H1 (cell line): Measurements from ENCODE around the gene ZBTB8B. TPM values are rescaled to one million over a fixed set of nuclear protein-coding genes. Genes with fewer than 3 reads are reported as not detected.

Experiments
- CTCF ChIA-PET: fragments of 300-600 bp; sonication (Branson Sonifier 250); formaldehyde crosslinking; loops from one replicate; lab custom pipeline; 2021; ENCODE audit not compliant: partially characterized antibody; lab: Charles Lee
- POLR2A ChIA-PET: fragments of 300-600 bp; sonication (Branson Sonifier 250); formaldehyde crosslinking; loops from one replicate; lab custom pipeline; 2021; ENCODE audit warnings: inconsistent platforms; ENCODE audit not compliant: partially characterized antibody; lab: Charles Lee
- DNase-seq, 2 experiments: peaks; one replicate each; pipeline versions ENCODE4 v3.0.0 to v3.0.0-alpha.2; 2010 to 2022; ENCODE audit warnings: low spot score in 2 of 2, low read depth in 1 of 2, mixed read lengths in 1 of 2
- FAIRE-seq: peaks from 2 replicates; lab custom pipeline; 2011; peaks lifted over from hg19 to GRCh38; lab: Jason Lieb, UNC
- H2AFZ ChIP-seq: 2 replicates; pipeline ENCODE4 v1.8.1; 2012; ENCODE audit warnings: low read length, inconsistent platforms
- H2AK5ac ChIP-seq: 2 replicates; pipeline ENCODE4 v1.6.1; 2013; ENCODE audit warnings: low read depth, low read length
- H2BK120ac ChIP-seq: replicated peaks from 2 replicates; pipeline ENCODE3; 2013; ENCODE audit warnings: low read depth, low read length, inconsistent platforms
- H2BK12ac ChIP-seq: 2 replicates; pipeline ENCODE4 v1.6.1; 2013; ENCODE audit warnings: low read depth, low read length
- H2BK15ac ChIP-seq: 2 replicates; pipeline ENCODE4 v1.6.1; 2013; ENCODE audit warnings: low read length
- H2BK20ac ChIP-seq: 2 replicates; pipeline ENCODE4 v1.6.1; 2013; ENCODE audit warnings: low read length
- H2BK5ac ChIP-seq: 2 replicates; pipeline ENCODE4 v1.6.1; 2013; ENCODE audit warnings: low read depth, low read length
- H3K14ac ChIP-seq: 2 replicates; pipeline ENCODE4 v1.6.1; 2013; ENCODE audit warnings: inconsistent platforms; ENCODE audit not compliant: insufficient read length
- H3K18ac ChIP-seq: 2 replicates; pipeline ENCODE4 v1.6.1; 2013; ENCODE audit warnings: low read length; ENCODE audit errors: extremely low read depth
- H3K23ac ChIP-seq: 2 replicates; pipeline ENCODE4 v1.6.1; 2013; ENCODE audit warnings: inconsistent platforms; ENCODE audit not compliant: insufficient read length
- H3K23me2 ChIP-seq: 2 replicates; pipeline ENCODE4 v1.6.1; 2013; ENCODE audit warnings: low read depth, low read length
- H3K27ac ChIP-seq: 2 replicates; pipeline ENCODE4 v1.6.1; 2011; ENCODE audit warnings: low read depth, low read length, inconsistent platforms
- H3K27me3 ChIP-seq, 4 experiments: replicated peaks in 1 of 4; 1 replicate in 1 of 4; 2 replicates in 3 of 4; pipeline versions ENCODE4 v1.6.1 to v1.8.1; 2011 to 2013; ENCODE audit warnings: low read length in 3 of 4, mild to moderate bottlenecking in 3 of 4, inconsistent platforms in 2 of 4, mixed read lengths in 2 of 4, moderate library complexity in 1 of 4; ENCODE audit not compliant: control insufficient read depth in 3 of 4, insufficient read depth in 3 of 4; ENCODE audit errors: extremely low read depth in 1 of 4
- H3K36me3 ChIP-seq, 4 experiments: 2 replicates each; pipeline versions ENCODE4 v1.6.1 to v1.8.1; 2011 to 2013; ENCODE audit warnings: mild to moderate bottlenecking in 4 of 4, low read length in 3 of 4, moderate library complexity in 2 of 4, control low read depth in 1 of 4, inconsistent platforms in 1 of 4; ENCODE audit not compliant: insufficient read depth in 4 of 4, control insufficient read depth in 2 of 4
- H3K4ac ChIP-seq: replicated peaks from 2 replicates; pipeline ENCODE3; 2013; ENCODE audit warnings: low read length, low read depth, mixed read lengths, inconsistent platforms; ENCODE audit not compliant: insufficient read length
- H3K4me1 ChIP-seq, 4 experiments: replicated peaks in 1 of 4; 1 replicate in 1 of 4; 2 replicates in 3 of 4; pipeline versions ENCODE4 v1.6.1 to v1.8.1; 2011 to 2013; ENCODE audit warnings: low read length in 3 of 4, inconsistent platforms in 2 of 4, mixed read lengths in 1 of 4; ENCODE audit not compliant: insufficient read depth in 4 of 4, control insufficient read depth in 3 of 4
- H3K4me2 ChIP-seq, 2 experiments: 2 replicates each; pipeline versions ENCODE4 v1.6.1 to v1.8.1; 2011 to 2013; ENCODE audit warnings: low read depth in 2 of 2, low read length in 2 of 2, control low read depth in 1 of 2, inconsistent platforms in 1 of 2, mild to moderate bottlenecking in 1 of 2; ENCODE audit not compliant: insufficient read depth in 1 of 2
- H3K4me3 ChIP-seq, 4 experiments: fragments of 200-600, 300-600 bp in 1 of 4; sonication (generic), shearing (Covaris generic), sonication (Bioruptor Twin) in 1 of 4; 2 replicates each; pipeline versions ENCODE4 v1.5.1 to v1.8.1; 2011 to 2016; ENCODE audit warnings: low read length in 4 of 4, low read depth in 3 of 4, control low read depth in 2 of 4, inconsistent platforms in 2 of 4, mild to moderate bottlenecking in 2 of 4, mixed read lengths in 1 of 4, moderate library complexity in 1 of 4; ENCODE audit not compliant: insufficient read depth in 2 of 4; ENCODE audit errors: extremely low read depth in 1 of 4
- H3K56ac ChIP-seq: replicated peaks from 2 replicates; pipeline ENCODE3; 2013; ENCODE audit warnings: low read depth, mild to moderate bottlenecking, mixed read lengths, low read length, inconsistent platforms; ENCODE audit not compliant: insufficient read length
- H3K79me1 ChIP-seq: 2 replicates; pipeline ENCODE4 v1.6.1; 2013; ENCODE audit warnings: low read depth, low read length, control low read depth
- H3K79me2 ChIP-seq, 2 experiments: 2 replicates each; pipeline versions ENCODE4 v1.6.1 to v1.8.1; 2012 to 2013; ENCODE audit warnings: low read length in 2 of 2, mild to moderate bottlenecking in 2 of 2, inconsistent platforms in 1 of 2; ENCODE audit not compliant: insufficient read depth in 2 of 2, control insufficient read depth in 1 of 2
- H3K9ac ChIP-seq, 4 experiments: replicated peaks in 1 of 4; 1 replicate in 1 of 4; 2 replicates in 3 of 4; pipeline versions ENCODE4 v1.6.1 to v1.8.1; 2011 to 2013; ENCODE audit warnings: low read depth in 3 of 4, low read length in 3 of 4, control low read depth in 2 of 4, mild to moderate bottlenecking in 2 of 4, moderate library complexity in 2 of 4, inconsistent platforms in 1 of 4; ENCODE audit errors: extremely low read depth in 1 of 4
- H3K9me3 ChIP-seq, 2 experiments: 2 replicates each; pipeline versions ENCODE4 v1.6.1 to v1.8.1; 2012 to 2013; ENCODE audit warnings: mild to moderate bottlenecking in 2 of 2, moderate library complexity in 2 of 2, control low read depth in 1 of 2, inconsistent platforms in 1 of 2, low read depth in 1 of 2, low read length in 1 of 2, mixed read lengths in 1 of 2; ENCODE audit not compliant: insufficient read depth in 2 of 2
- H4K20me1 ChIP-seq, 2 experiments: replicated peaks in 1 of 2; 2 replicates each; pipeline versions ENCODE3 to v1.8.1; 2011 to 2013; ENCODE audit warnings: inconsistent platforms in 2 of 2, low read length in 2 of 2, mild to moderate bottlenecking in 1 of 2; ENCODE audit not compliant: insufficient read depth in 2 of 2, control insufficient read depth in 1 of 2
- H4K5ac ChIP-seq: 2 replicates; pipeline ENCODE4 v1.6.1; 2013; ENCODE audit warnings: low read length, low read depth, mixed read lengths, inconsistent platforms; ENCODE audit not compliant: insufficient read length
- H4K8ac ChIP-seq: 2 replicates; pipeline ENCODE4 v1.8.0; 2013; ENCODE audit warnings: mild to moderate bottlenecking, moderate library complexity, low read length, inconsistent platforms; ENCODE audit not compliant: insufficient read depth; ENCODE audit errors: extremely low read depth
- H4K91ac ChIP-seq: replicated peaks from 2 replicates; pipeline ENCODE3; 2013; ENCODE audit warnings: low read length, mixed read lengths, inconsistent platforms; ENCODE audit not compliant: insufficient read length
- BRCA1 ChIP-seq: IDR thresholded peaks from 2 replicates; pipeline ENCODE4 v1.6.1; 2012; ENCODE audit warnings: low read depth, low read length, improper control_type of control experiment
- CBX8 ChIP-seq: fragments of 300-800, 300-1000 bp; sonication (generic); IDR thresholded peaks from 2 replicates; pipeline ENCODE4 v1.7.1; 2016; ENCODE audit warnings: low read depth, low read length, borderline replicate concordance
- FOSL1 ChIP-seq: IDR thresholded peaks from 2 replicates; pipeline ENCODE4 v1.6.1; 2011; ENCODE audit warnings: mild to moderate bottlenecking, low read depth, low read length, moderate library complexity; ENCODE audit not compliant: insufficient read depth
- JUND ChIP-seq: IDR thresholded peaks from 2 replicates; pipeline ENCODE4 v1.6.1; 2011; ENCODE audit warnings: mild to moderate bottlenecking, improper control_type of control experiment, low read length
- MAFK ChIP-seq: IDR thresholded peaks from 2 replicates; pipeline ENCODE4 v1.6.1; 2012; ENCODE audit warnings: low read depth, mild to moderate bottlenecking, improper control_type of control experiment, low read length
- RNF2 ChIP-seq: fragments of 200-900, 300-1000 bp; sonication (generic); IDR thresholded peaks from 2 replicates; pipeline ENCODE4 v1.7.1; 2016; ENCODE audit warnings: borderline replicate concordance, low read depth, mild to moderate bottlenecking, antibody characterized with exemption, low read length; ENCODE audit not compliant: poor library complexity, severe bottlenecking; ENCODE audit errors: missing control alignments
- RXRA ChIP-seq: IDR thresholded peaks from 2 replicates; pipeline ENCODE4 v1.6.1; 2011; ENCODE audit warnings: low read depth, mild to moderate bottlenecking, low read length, moderate library complexity; ENCODE audit not compliant: insufficient read depth
- SAP30 ChIP-seq: fragments of 300-600 bp; sonication (generic); IDR thresholded peaks from 2 replicates; pipeline ENCODE4 v1.7.1; 2012; ENCODE audit warnings: low read length, moderate library complexity, mild to moderate bottlenecking, inconsistent platforms; ENCODE audit not compliant: insufficient read depth, insufficient replicate concordance
- SIN3A ChIP-seq, 2 experiments: IDR thresholded peaks in 1 of 2; conservative IDR thresholded peaks in 1 of 2; 2 replicates each; pipeline ENCODE4 v1.6.1; 2011 to 2012; ENCODE audit warnings: low read length in 2 of 2, improper control_type of control experiment in 1 of 2, low read depth in 1 of 2, mild to moderate bottlenecking in 1 of 2
- SIRT6 ChIP-seq: IDR thresholded peaks from one replicate; pipeline ENCODE4 v1.7.1; 2012; ENCODE audit warnings: low read length, inconsistent platforms
- TAF1 ChIP-seq: IDR thresholded peaks from 2 replicates; pipeline ENCODE4 v1.6.1; 2011; ENCODE audit warnings: mild to moderate bottlenecking, low read depth, low read length
- TBP ChIP-seq: IDR thresholded peaks from 2 replicates; pipeline ENCODE4 v1.6.1; 2011; ENCODE audit warnings: low read depth, low read length, improper control_type of control experiment
- TCF12 ChIP-seq: IDR thresholded peaks from 2 replicates; pipeline ENCODE4 v1.6.1; 2011; ENCODE audit warnings: low read depth, mild to moderate bottlenecking, low read length
- WGBS, 2 experiments: shearing (Covaris generic) in 1 of 2; methylation state at CpG; one replicate each; pipeline versions ENCODE4 v1.1.6 to v1.1.7; 2013 to 2015; ENCODE audit warnings: low lambda C conversion rate in 2 of 2, mixed read lengths in 2 of 2, inconsistent platforms in 1 of 2, low coverage in 1 of 2, missing lambda C conversion rate in 1 of 2; ENCODE audit not compliant: insufficient replicate concordance in 2 of 2, insufficient coverage in 1 of 2, insufficient read length in 1 of 2; ENCODE audit errors: extremely low coverage in 1 of 2, missing lambda C conversion rate in 1 of 2; 5-methylcytosine and 5-hydroxymethylcytosine counted together
- polyA plus RNA-seq, 7 experiments: library from polyadenylated mRNA; depleted of rRNA in 3 of 7; stranded (reverse) in 5 of 7; unstranded in 2 of 7; fragments of >200 nt in 5 of 7; fragments of 200-250 nt in 2 of 7; gene quantifications; 1 replicate in 5 of 7; 2 replicates in 1 of 7; 4 replicates in 1 of 7; pipeline versions ENCODE4 v1.2.1 to v1.2.3, GENCODE V29; 2011 to 2013; ENCODE audit warnings: missing spikeins in 2 of 7, mixed read lengths in 2 of 7
- total RNA-seq: library from RNA; stranded (reverse); fragmentation: NEBNext Ultra II Directional; extraction: Animal tissue kit (Norgen Biotek cat#: 25700); gene quantifications from 2 replicates; pipeline ENCODE4 v1.2.1, GENCODE V29; 2021

ZBTB8B gene
- total and polyA plus RNA-seq, 2 of the 8 experiments (the other 6 are each of a cell fraction or from before 2014, with no cell fraction given) = 1.3 to 3.7 TPM

DNA sequence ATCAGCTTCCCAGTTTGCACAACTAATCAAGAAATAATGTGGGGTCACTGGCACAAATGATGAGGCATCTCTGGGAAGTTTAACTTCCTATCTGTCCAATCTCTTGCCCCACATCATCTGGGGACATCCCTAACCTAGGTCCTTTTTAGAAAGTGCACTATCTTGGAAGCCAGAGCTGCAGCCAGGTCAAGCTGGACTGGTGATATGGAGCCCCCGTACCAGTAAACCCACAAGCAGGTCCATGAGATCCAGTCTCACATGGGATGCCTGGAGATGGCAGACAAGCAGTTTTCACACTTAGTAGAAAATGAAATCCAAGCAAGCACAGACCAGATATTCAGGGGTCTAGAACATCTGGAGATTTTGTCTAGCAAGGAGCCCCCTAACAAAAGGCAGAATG, 43.1 kb upstream of the ZBTB8B start:
- FAIRE-seq (no peak), DNase-seq (no peak)
- TF ChIP-seq JUND (no peak), RNF2 (no peak), RXRA (no peak), TCF12 (no peak), BRCA1 (no peak), TAF1 (no peak), SIRT6 (no peak), FOSL1 (no peak), MAFK (no peak), TBP (no peak), SAP30 (no peak), SIN3A (conservative IDR thresholded peaks at IDR 0.05 in 1 of 2, IDR thresholded peaks at IDR 0.05 in 1 of 2; ENCODE audit: low read depth in 1 of 2, low read length in 2 of 2) (no peak), CBX8 (no peak)
- CTCF ChIA-PET = interaction anchor here (1.0 to 1.1 kb wide), 2 partner anchors 9 to 98 kb away, joined by 3 to 4 read pairs; no protein-coding TSS in a partner anchor
- no peaks in the 10 kb centered on the region for H3K79me1 ChIP-seq
- H3K18ac ChIP-seq = no peak overlapping the region
- no peak overlapping the region for H3K56ac ChIP-seq
- no peak overlapping the region for H3K4me3 ChIP-seq
- 0 out of 7 replicates have a peak, but pooled peaks cover 0 to 1% (median 0%) of the 10 kb centered on the region in 4 experiments for H3K4me1 ChIP-seq
- H3K14ac ChIP-seq = no peak overlapping the region
- no peak overlapping the region for H2AFZ ChIP-seq
- H4K8ac ChIP-seq = no peak overlapping the region; the same call in 1 of the 2 replicates
- H3K27me3 ChIP-seq = no peaks in the 10 kb centered on the region
- H3K9me3 ChIP-seq = peaks cover 3 to 12% of the 10 kb centered on the region in 2 experiments
- POLR2A ChIA-PET = interaction anchor here (0.6 to 1.1 kb wide), 2 partner anchors 16 to 181 kb away, joined by 3 read pairs; no protein-coding TSS in a partner anchor
- H2BK20ac ChIP-seq = no peak overlapping the region
- H4K20me1 ChIP-seq = no peaks in the 10 kb centered on the region
- H3K36me3 ChIP-seq = no peaks in the 10 kb centered on the region
- no peak overlapping the region for H3K23ac ChIP-seq
- H3K23me2 ChIP-seq = no peaks in the 10 kb centered on the region
- no peak overlapping the region for H2BK15ac ChIP-seq
- no peak overlapping the region for H4K91ac ChIP-seq
- no peak overlapping the region for H3K4me2 ChIP-seq
- H2BK12ac ChIP-seq = no peak overlapping the region
- no peak overlapping the region for H3K27ac ChIP-seq
- 81% methylated on average over 1 of the region's 1 CpG; no CpG with 5 or more reads in 1 of the 2 experiments for WGBS, 2 experiments
- H3K9ac ChIP-seq = no peak overlapping the region
- H2BK5ac ChIP-seq = no peak overlapping the region
- no peak overlapping the region for H2AK5ac ChIP-seq
- H3K79me2 ChIP-seq = no peaks in the 10 kb centered on the region
- H4K5ac ChIP-seq = no peak overlapping the region
- H3K4ac ChIP-seq = no peak overlapping the region
- H2BK120ac ChIP-seq = no peak overlapping the region
